H1 (cell line): ENCODE measurements around the gene NRIP2. TPM values are rescaled to one million over a fixed set of nuclear protein-coding genes. Genes with fewer than 3 reads are reported as not detected.

Experiments used
- CHD7 ChIP-seq: fragments of 300-600 bp; sonication (generic); IDR thresholded peaks from 2 replicates; pipeline ENCODE4 v1.7.1; 2012; ENCODE audit warnings: low read length, moderate library complexity, mild to moderate bottlenecking, inconsistent platforms; ENCODE audit not compliant: insufficient replicate concordance
- MAFK ChIP-seq: IDR thresholded peaks from 2 replicates; pipeline ENCODE4 v1.6.1; 2012; ENCODE audit warnings: low read depth, mild to moderate bottlenecking, improper control_type of control experiment, low read length
- RXRA ChIP-seq: IDR thresholded peaks from 2 replicates; pipeline ENCODE4 v1.6.1; 2011; ENCODE audit warnings: low read depth, mild to moderate bottlenecking, low read length, moderate library complexity; ENCODE audit not compliant: insufficient read depth
- polyA plus RNA-seq, 7 experiments: library from polyadenylated mRNA; depleted of rRNA in 3 of 7; stranded (reverse) in 5 of 7; unstranded in 2 of 7; fragments of >200 nt in 5 of 7; fragments of 200-250 nt in 2 of 7; gene quantifications; 1 replicate in 5 of 7; 2 replicates in 1 of 7; 4 replicates in 1 of 7; pipeline versions ENCODE4 v1.2.1 to v1.2.3, GENCODE V29; 2011 to 2013; ENCODE audit warnings: missing spikeins in 2 of 7, mixed read lengths in 2 of 7
- total RNA-seq: library from RNA; stranded (reverse); fragmentation: NEBNext Ultra II Directional; extraction: Animal tissue kit (Norgen Biotek cat#: 25700); gene quantifications from 2 replicates; pipeline ENCODE4 v1.2.1, GENCODE V29; 2021

The NRIP2 gene
- total and polyA plus RNA-seq, 2 of the 8 experiments (the other 6 are each of a cell fraction or from before 2014, with no cell fraction given), result 0.06 TPM; not detected in 1

GRCh38 chr12:2775431-2775830 lies 59.4 kb downstream of the NRIP2 start (continued):
- TF ChIP-seq CHD7 (no peak), MAFK (no peak), RXRA (no peak)
